Esophagus squamous epithelium (tissue), 5 donors: ENCODE results near the gene MICA. TPM values are rescaled to one million over a fixed set of nuclear protein-coding genes. Genes with fewer than 3 reads are reported as not detected.
"Not testable (repeated sequence)": the region's sequence is repeated elsewhere in the genome, so short reads cannot be mapped to it uniquely, and the experiment has no call there.

Experiments
- DNase-seq: peaks from one replicate; lab custom pipeline; 2025; lab: John Stamatoyannopoulos, UW
- H3K27ac ChIP-seq, 4 donors: fragments of 200-600 bp; sonication (generic); one replicate each; pipeline ENCODE4 v1.5.1; 2016 to 2019; ENCODE audit warnings: mild to moderate bottlenecking in 1 of 4
- H3K27me3 ChIP-seq, 4 donors: fragments of 200-600 bp; sonication (generic); 1 replicate in 3 of 4; 2 replicates in 1 of 4; pipeline versions ENCODE4 v1.5.1 to v1.6.0; 2017 to 2021; ENCODE audit warnings: antibody characterized with exemption in 1 of 4
- H3K36me3 ChIP-seq, 3 donors: fragments of 200-600 bp; sonication (generic); one replicate each; pipeline ENCODE4 v1.5.1; 2016 to 2019
- H3K4me1 ChIP-seq, 3 donors: fragments of 200-600 bp; sonication (generic); one replicate each; pipeline ENCODE4 v1.5.1; 2017 to 2019
- H3K4me3 ChIP-seq, 4 donors: fragments of 200-600 bp; sonication (generic); 1 replicate in 3 of 4; 2 replicates in 1 of 4; pipeline ENCODE4 v1.5.1; 2016 to 2019; ENCODE audit warnings: mild to moderate bottlenecking in 2 of 4, moderate library complexity in 1 of 4
- H3K9me3 ChIP-seq, 3 donors: fragments of 200-600 bp; sonication (generic); one replicate each; pipeline ENCODE4 v1.5.1; 2016 to 2019
- CTCF ChIP-seq, 6 experiments: fragments of 450-650 bp in 4 of 6; fragments of 200-600 bp in 2 of 6; sonication (generic) in 2 of 6; IDR thresholded peaks; one replicate each; pipeline ENCODE4 v1.5.1; 2016 to 2019; ENCODE audit warnings: antibody characterized with exemption in 6 of 6, mild to moderate bottlenecking in 4 of 6, moderate library complexity in 4 of 6
- POLR2A ChIP-seq, 4 donors: fragments of 450-650 bp; IDR thresholded peaks; one replicate each; pipeline ENCODE4 v1.6.1; 2017; ENCODE audit warnings: antibody characterized with exemption in 4 of 4, mild to moderate bottlenecking in 4 of 4, moderate library complexity in 3 of 4
- WGBS, 2 donors: methylation state at CpG; one replicate each; pipeline ENCODE4 v1.1.5; 2018; 5-methylcytosine and 5-hydroxymethylcytosine counted together
- intact Hi-C: fragments of 100-400 bp; cut with DNase I; formaldehyde crosslinking; loops from one replicate; pipeline ENCODE4 v1.15.0; 2022
- total RNA-seq, 4 donors: library from RNA; depleted of rRNA; stranded (reverse); fragments of >200 nt; gene quantifications; one replicate each; pipeline ENCODE4 v1.1.0, GENCODE V29; 2016
- donor health status: DM: yes; HTN: yes; CAD: no.

The MICA gene
- total RNA-seq, 4 donors from 2014 or later = 7.5 to 10.1 (median 8.8) TPM

GRCh38 chr6:31374118-31374517, 29.3 kb upstream of the MICA start:
- WGBS, 2 donors = 19 to 27% methylated on average over 3 to 8 of the region's 8 CpGs
- intact Hi-C loops = not testable (repeated sequence)

DNA sequence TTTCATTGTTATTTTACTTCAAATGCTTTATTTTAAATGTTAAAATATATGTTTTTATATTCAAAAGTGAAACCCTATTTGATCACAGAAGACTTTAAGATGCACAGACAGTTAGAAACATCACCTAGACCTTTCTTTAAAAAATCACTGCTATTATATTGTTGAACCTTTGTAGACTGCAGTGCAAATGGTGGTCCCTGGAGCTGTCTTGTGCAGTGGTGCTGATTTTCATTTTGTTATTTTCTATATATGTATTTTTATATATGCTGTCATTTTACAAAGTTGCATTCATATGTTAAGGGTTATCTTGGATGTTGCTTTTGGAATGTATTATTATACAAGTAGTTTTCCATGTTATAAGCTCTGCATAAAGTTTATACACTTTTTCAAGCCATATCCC, 27.7 kb upstream of the MICA start:
- H3K36me3 ChIP-seq = no peaks in the 10 kb centered on the region
- no peaks in the 10 kb centered on the region for H3K4me1 ChIP-seq
- no peak for DNase-seq
- intact Hi-C loops = no loop called here
- no peak overlapping the region for H3K27ac ChIP-seq
- peaks cover 0 to 80% (median 0%) of the 10 kb centered on the region in 4 donors for H3K27me3 ChIP-seq
- TF ChIP-seq CTCF (IDR thresholded peaks at IDR 0.05) (no peak), POLR2A (IDR thresholded peaks at IDR 0.05) (no peak)
- no peaks in the 10 kb centered on the region for H3K9me3 ChIP-seq
- H3K4me3 ChIP-seq = no peak overlapping the region

More at GRCh38 chr6:31374118-31374517, 29.3 kb upstream of the MICA start:
- DNase-seq, H3K27ac ChIP-seq, H3K4me1 ChIP-seq, H3K36me3 ChIP-seq, H3K9me3 ChIP-seq, H3K4me3 ChIP-seq: not testable (repeated sequence)
- peak in 2 of 6 experiments; percentile 15 to 29 for TF ChIP-seq CTCF (IDR thresholded peaks at IDR 0.05)
- H3K27me3 ChIP-seq = peaks cover 0 to 80% (median 0%) of the 10 kb centered on the region in 4 donors

DNA sequence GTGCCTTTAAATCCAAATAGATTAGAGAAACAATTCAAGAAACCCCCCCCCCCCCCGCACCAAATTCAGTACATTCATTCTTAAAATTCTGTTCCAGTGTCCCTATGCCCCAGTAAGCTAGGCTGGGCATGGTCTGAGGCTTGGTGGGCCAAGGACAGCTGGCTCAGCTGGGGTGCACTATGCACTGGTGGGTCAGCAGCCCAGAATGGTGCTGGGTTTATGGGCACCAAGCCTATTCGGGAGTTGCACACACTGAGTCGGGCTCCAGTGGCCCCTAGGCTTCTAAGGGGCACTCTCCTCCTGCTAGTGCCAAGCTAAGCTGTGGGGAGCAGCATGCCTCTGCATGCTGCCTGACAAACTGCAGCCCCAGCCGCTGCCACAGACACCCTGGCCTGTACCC, 26.4 kb upstream of the MICA start:
- WGBS, 2 donors = 100% methylated on average over 1 of the region's 4 CpGs; no CpG with 5 or more reads in 1 of the 2 donors
- intact Hi-C loops = no loop called here

GRCh38 chr6:31378062-31378720, 25.2 kb upstream of the MICA start:
- TF ChIP-seq CTCF (IDR thresholded peaks at IDR 0.05) (no peak), POLR2A (IDR thresholded peaks at IDR 0.05) (no peak)
- Histone ChIP-seq H3K36me3 (no peaks in the 10 kb centered on the region), H3K4me1 (no peaks in the 10 kb centered on the region), H3K4me3 (no peak overlapping the region), H3K27me3 (peaks cover 0 to 77% (median 0%) of the 10 kb centered on the region in 4 donors), H3K9me3 (no peaks in the 10 kb centered on the region), H3K27ac (no peak overlapping the region)
- DNase-seq = no peak
- intact Hi-C loops = no loop called here
- 46 to 53% methylated on average over 6 of the region's 9 CpGs for WGBS, 2 donors

More for the DNA sequence above, 26.4 kb upstream of the MICA start:
- DNase-seq = no peak
- Histone ChIP-seq H3K27ac (no peak overlapping the region), H3K4me1 (no peaks in the 10 kb centered on the region), H3K4me3 (no peak overlapping the region), H3K27me3 (peaks cover 0 to 84% (median 0%) of the 10 kb centered on the region in 4 donors), H3K36me3 (no peaks in the 10 kb centered on the region), H3K9me3 (no peaks in the 10 kb centered on the region)
- TF ChIP-seq POLR2A (IDR thresholded peaks at IDR 0.05) (no peak), CTCF (IDR thresholded peaks at IDR 0.05) (no peak)

DNA sequence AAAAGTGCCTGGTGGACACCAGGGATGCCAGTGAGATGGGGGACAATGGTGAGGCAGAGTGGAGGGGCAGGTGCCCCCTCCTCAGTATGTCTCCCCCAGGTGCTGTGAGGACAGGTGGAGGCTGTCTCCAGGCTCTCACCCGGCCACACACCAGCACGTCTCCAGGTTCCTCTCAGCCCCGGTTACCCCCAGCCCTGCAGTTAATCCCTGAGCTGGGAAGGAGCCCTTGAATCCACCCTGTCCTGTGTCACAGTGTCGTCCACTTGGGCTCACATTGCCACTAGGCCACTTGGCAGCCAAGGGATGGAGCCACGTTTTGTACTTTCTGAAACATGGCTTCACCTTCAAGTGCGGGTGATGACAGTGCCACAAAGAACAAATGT, 24.7 kb upstream of the MICA start:
- no peaks in the 10 kb centered on the region for H3K36me3 ChIP-seq
- H3K27ac ChIP-seq = no peak overlapping the region
- H3K4me3 ChIP-seq = no peak overlapping the region
- H3K4me1 ChIP-seq = no peaks in the 10 kb centered on the region
- WGBS, 2 donors = 74 to 90% methylated on average over 2 to 5 of the region's 6 CpGs
- intact Hi-C loops = no loop called here
- H3K9me3 ChIP-seq = no peaks in the 10 kb centered on the region
- DNase-seq = no peak
- peaks cover 0 to 74% (median 0%) of the 10 kb centered on the region in 4 donors for H3K27me3 ChIP-seq
- TF ChIP-seq CTCF (IDR thresholded peaks at IDR 0.05) = no peak
- no peak for TF ChIP-seq POLR2A (IDR thresholded peaks at IDR 0.05)
